Hepatocyte (in vitro differentiated cells): ENCODE measurements around the gene TGIF2.

Experiments used
- EZH2 ChIP-seq: fragments of 200-600 bp; sonication (generic); IDR thresholded peaks from 2 replicates; pipeline ENCODE4 v1.6.1; 2016; ENCODE audit warnings: antibody characterized with exemption, mild to moderate bottlenecking, borderline replicate concordance
- TF ChIP-seq, protein P1 (sequence below): fragments of 200-600 bp; sonication (generic); IDR thresholded peaks from 2 replicates; pipeline ENCODE4 v1.5.1; 2016; ENCODE audit warnings: antibody characterized with exemption, mild to moderate bottlenecking; ENCODE audit not compliant: poor library complexity

DNA sequence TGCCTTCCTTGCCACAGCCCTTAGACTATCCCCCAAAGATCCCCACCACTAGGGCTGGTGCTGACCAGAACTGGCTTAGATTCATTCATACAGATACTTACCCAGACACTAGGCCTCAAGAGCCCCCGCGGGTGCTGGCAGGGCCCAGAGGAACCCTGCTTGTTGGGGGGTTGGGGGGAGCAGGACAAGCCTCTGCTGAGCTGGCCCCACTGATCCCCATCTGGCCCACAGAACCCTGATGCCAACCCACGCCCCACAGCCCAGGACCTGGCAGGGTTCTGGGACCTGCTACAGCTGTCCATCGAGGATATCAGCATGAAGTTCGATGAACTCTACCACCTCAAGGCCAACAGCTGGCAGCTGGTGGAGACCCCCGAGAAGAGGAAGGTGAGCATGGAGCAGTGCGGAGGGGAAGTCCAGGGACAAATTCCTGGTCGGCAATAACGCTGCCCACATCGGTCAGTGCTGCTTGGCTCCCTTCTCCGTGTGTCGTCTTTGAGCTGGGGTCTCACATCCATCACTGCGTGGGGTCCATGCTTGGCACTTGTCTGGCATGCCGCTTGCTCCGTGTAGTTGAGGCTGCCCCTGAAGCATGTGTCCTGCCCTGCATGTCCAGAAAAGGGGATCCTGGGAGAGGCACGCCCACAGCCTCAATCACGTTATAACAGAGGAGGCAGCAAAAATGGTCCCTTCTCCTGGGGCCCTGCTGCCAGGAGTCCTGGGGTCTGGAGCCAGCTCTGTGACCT lies 47.6 kb upstream of the TGIF2 start:
- TF ChIP-seq, protein P1, sequence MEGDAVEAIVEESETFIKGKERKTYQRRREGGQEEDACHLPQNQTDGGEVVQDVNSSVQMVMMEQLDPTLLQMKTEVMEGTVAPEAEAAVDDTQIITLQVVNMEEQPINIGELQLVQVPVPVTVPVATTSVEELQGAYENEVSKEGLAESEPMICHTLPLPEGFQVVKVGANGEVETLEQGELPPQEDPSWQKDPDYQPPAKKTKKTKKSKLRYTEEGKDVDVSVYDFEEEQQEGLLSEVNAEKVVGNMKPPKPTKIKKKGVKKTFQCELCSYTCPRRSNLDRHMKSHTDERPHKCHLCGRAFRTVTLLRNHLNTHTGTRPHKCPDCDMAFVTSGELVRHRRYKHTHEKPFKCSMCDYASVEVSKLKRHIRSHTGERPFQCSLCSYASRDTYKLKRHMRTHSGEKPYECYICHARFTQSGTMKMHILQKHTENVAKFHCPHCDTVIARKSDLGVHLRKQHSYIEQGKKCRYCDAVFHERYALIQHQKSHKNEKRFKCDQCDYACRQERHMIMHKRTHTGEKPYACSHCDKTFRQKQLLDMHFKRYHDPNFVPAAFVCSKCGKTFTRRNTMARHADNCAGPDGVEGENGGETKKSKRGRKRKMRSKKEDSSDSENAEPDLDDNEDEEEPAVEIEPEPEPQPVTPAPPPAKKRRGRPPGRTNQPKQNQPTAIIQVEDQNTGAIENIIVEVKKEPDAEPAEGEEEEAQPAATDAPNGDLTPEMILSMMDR, result no peak
- no peak for TF ChIP-seq EZH2
